Skeletal muscle tissue (tissue), 4 donors: Measurements from ENCODE around the gene PRDM16. TPM values are rescaled to one million over a fixed set of nuclear protein-coding genes. Genes with fewer than 3 reads are reported as not detected.
A peak's percentile ranks its signal among the peaks of the same experiment; 100 is the strongest.

Experiments
- H3K27ac ChIP-seq: one replicate; pipeline ENCODE4 v1.7.0; 2013; ENCODE audit warnings: mild to moderate bottlenecking, low read depth, low read length, inconsistent platforms
- H3K27me3 ChIP-seq, 3 donors: one replicate each; pipeline ENCODE4 v1.7.0; 2013; ENCODE audit warnings: low read length in 3 of 3; ENCODE audit not compliant: control insufficient read depth in 3 of 3, insufficient read depth in 3 of 3
- H3K36me3 ChIP-seq, 3 donors: one replicate each; pipeline ENCODE4 v1.7.0; 2013; ENCODE audit warnings: low read length in 3 of 3; ENCODE audit not compliant: control insufficient read depth in 3 of 3, insufficient read depth in 3 of 3
- H3K4me1 ChIP-seq, 3 donors: one replicate each; pipeline ENCODE4 v1.7.0; 2013; ENCODE audit warnings: low read length in 3 of 3, mild to moderate bottlenecking in 3 of 3; ENCODE audit not compliant: control insufficient read depth in 3 of 3, insufficient read depth in 3 of 3
- H3K4me3 ChIP-seq, 3 donors: one replicate each; pipeline ENCODE4 v1.7.0; 2013; ENCODE audit warnings: low read length in 3 of 3
- H3K9ac ChIP-seq, 3 donors: one replicate each; pipeline ENCODE4 v1.7.0; 2013; ENCODE audit warnings: low read length in 3 of 3, mild to moderate bottlenecking in 3 of 3, moderate library complexity in 2 of 3, low read depth in 1 of 3
- H3K9me3 ChIP-seq, 3 donors: one replicate each; pipeline ENCODE4 v1.7.0; 2013; ENCODE audit warnings: low read length in 3 of 3; ENCODE audit not compliant: control insufficient read depth in 3 of 3
- total RNA-seq: library from RNA; depleted of rRNA; stranded (reverse); fragments of >200 nt; gene quantifications from one replicate; pipeline ENCODE4 v1.2.3, GENCODE V29; 2014
- donor health status: Osteomylitis.

PRDM16 gene
- total RNA-seq, 1 donor from 2014 or later = 4.7 TPM

GRCh38 chr1:3026124-3026523 is 42.9 kb upstream of the PRDM16 start:
- H3K9me3 ChIP-seq = no peaks in the 10 kb centered on the region
- no peaks in the 10 kb centered on the region for H3K4me1 ChIP-seq
- H3K9ac ChIP-seq = no peak overlapping the region
- H3K27ac ChIP-seq = no peak overlapping the region
- no peak overlapping the region for H3K4me3 ChIP-seq
- peaks cover 21 to 57% (median 55%) of the 10 kb centered on the region in 3 donors for H3K27me3 ChIP-seq
- no peaks in the 10 kb centered on the region for H3K36me3 ChIP-seq

DNA sequence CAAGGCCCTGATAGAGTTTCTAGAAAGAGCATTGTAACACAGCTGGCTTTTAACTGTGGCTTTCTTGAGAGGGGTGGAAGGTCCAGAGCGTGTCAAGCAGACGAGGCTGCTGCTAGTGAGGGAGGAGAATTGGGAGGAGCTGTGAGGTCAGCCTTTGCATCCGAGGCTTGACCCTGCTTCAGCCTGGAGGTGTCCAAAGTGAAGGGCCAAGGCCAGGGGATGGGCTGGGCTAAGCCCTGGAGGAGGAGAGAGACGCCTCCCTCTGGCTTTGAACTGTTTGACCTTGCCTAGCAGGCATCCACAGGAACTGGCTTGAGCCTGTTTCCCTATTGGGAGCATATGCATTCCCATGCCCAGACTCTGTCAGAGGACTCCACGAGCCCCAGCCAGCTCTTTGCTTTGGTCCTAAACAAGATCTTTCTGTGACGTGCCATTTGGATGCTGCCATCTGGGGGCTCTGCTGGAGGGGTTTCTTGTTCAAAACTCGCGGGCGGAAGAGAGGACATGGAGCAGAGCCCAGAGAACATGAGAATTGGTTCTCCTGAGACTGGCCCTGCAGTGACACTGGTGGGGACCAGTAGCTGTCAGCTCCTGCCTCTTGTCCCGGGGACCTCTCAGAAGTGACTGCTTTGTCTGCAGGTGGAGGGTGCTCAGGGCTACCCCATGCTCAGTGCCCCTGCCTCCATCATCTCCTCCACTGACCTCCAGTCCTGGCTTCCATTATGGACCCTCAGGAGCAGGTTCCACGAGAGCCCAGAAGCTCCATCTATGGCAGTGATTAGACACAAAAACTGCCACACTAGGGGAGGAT is 42.2 kb upstream of the PRDM16 start:
- Histone ChIP-seq H3K4me3 (no peak overlapping the region), H3K9ac (no peak overlapping the region), H3K4me1 (peaks cover 0 to 3% (median 3%) of the 10 kb centered on the region in 3 donors), H3K27me3 (peaks cover 22 to 59% (median 53%) of the 10 kb centered on the region in 3 donors), H3K27ac (no peak overlapping the region), H3K36me3 (no peaks in the 10 kb centered on the region), H3K9me3 (no peaks in the 10 kb centered on the region)

GRCh38 chr1:3027611-3028371 is 41.2 kb upstream of the PRDM16 start:
- no peak overlapping the region for H3K9ac ChIP-seq
- H3K9me3 ChIP-seq = no peaks in the 10 kb centered on the region
- H3K27me3 ChIP-seq = peaks cover 22 to 67% (median 54%) of the 10 kb centered on the region in 3 donors
- H3K4me3 ChIP-seq = no peak overlapping the region
- H3K27ac ChIP-seq = no peak overlapping the region
- no peaks in the 10 kb centered on the region for H3K36me3 ChIP-seq
- peaks cover 5 to 10% (median 10%) of the 10 kb centered on the region in 3 donors for H3K4me1 ChIP-seq

DNA sequence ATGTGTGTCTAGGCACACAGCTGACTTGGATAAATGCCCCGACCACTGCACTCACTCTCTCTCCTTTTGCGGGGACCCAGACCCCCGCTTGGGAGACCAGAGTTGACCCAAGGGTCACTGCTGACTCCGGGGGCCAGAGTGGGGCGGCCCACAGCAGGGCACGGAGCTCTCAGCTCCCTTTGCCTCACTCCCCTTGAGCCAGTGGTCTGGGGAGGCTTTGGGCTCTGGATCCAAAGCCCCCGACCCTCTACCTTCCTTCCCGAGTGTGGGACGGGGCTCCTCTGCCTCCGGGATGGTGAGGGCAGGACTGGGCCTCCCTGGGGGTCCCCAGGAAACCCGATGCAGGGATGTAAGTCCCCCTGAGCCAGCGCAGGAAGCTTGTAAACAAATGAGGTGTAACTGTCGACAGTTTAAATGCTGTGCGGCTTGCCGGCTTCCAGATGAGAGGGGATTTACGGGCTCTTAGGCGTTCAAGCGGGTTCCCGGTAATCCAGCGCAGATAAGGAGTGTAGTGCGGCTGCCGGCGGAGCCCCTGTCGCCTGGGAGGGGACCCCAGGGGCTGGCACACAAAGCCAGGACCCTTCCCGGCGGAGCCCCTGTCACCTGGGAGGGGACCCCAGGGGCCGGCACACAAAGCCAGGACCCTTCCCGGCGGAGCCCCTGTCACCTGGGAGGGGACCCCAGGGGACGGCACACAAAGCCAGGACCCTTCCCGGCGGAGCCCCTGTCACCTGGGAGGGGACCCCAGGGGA is 40.3 kb upstream of the PRDM16 start:
- H3K27ac ChIP-seq = no peak overlapping the region
- no peak overlapping the region for H3K4me3 ChIP-seq
- H3K9ac ChIP-seq = no peak overlapping the region
- H3K4me1 ChIP-seq = peaks cover 5 to 10% (median 10%) of the 10 kb centered on the region in 3 donors
- no peaks in the 10 kb centered on the region for H3K36me3 ChIP-seq
- peaks cover 22 to 65% (median 59%) of the 10 kb centered on the region in 3 donors for H3K27me3 ChIP-seq
- H3K9me3 ChIP-seq = no peaks in the 10 kb centered on the region

GRCh38 chr1:3029481-3029961 is 39.5 kb upstream of the PRDM16 start:
- no peak overlapping the region for H3K9ac ChIP-seq
- H3K9me3 ChIP-seq = no peaks in the 10 kb centered on the region
- H3K27ac ChIP-seq = no peak overlapping the region
- no peak overlapping the region for H3K4me3 ChIP-seq
- peaks cover 22 to 69% (median 59%) of the 10 kb centered on the region in 3 donors for H3K27me3 ChIP-seq
- no peaks in the 10 kb centered on the region for H3K36me3 ChIP-seq
- peaks cover 5 to 10% (median 10%) of the 10 kb centered on the region in 3 donors for H3K4me1 ChIP-seq

- H3K4me1 ChIP-seq = peaks cover 5 to 10% (median 10%) of the 10 kb centered on the region in 3 donors
- no peak overlapping the region for H3K27ac ChIP-seq
- no peaks in the 10 kb centered on the region for H3K9me3 ChIP-seq
- H3K4me3 ChIP-seq = no peak overlapping the region
- H3K9ac ChIP-seq = no peak overlapping the region
- peaks cover 22 to 75% (median 64%) of the 10 kb centered on the region in 3 donors for H3K27me3 ChIP-seq
- no peaks in the 10 kb centered on the region for H3K36me3 ChIP-seq
These were observed 38.9 kb upstream of the PRDM16 start for GRCh38 chr1:3029991-3030662.

GRCh38 chr1:3030663-3031381 is 38.2 kb upstream of the PRDM16 start:
- no peak overlapping the region for H3K9ac ChIP-seq
- no peaks in the 10 kb centered on the region for H3K36me3 ChIP-seq
- H3K27me3 ChIP-seq = peaks cover 21 to 76% (median 71%) of the 10 kb centered on the region in 3 donors
- no peaks in the 10 kb centered on the region for H3K9me3 ChIP-seq
- H3K4me3 ChIP-seq = no peak overlapping the region
- H3K27ac ChIP-seq = no peak overlapping the region
- peaks cover 5 to 10% (median 10%) of the 10 kb centered on the region in 3 donors for H3K4me1 ChIP-seq

GRCh38 chr1:3031401-3032221 is 37.4 kb upstream of the PRDM16 start:
- Histone ChIP-seq H3K27me3 (peaks cover 26 to 80% (median 76%) of the 10 kb centered on the region in 3 donors), H3K9ac (peak overlapping the region in 1 of 3 donors; percentile 62)

More at GRCh38 chr1:3031401-3032221, 37.4 kb upstream of the PRDM16 start:
- Histone ChIP-seq H3K27ac (no peak overlapping the region), H3K36me3 (no peaks in the 10 kb centered on the region), H3K4me3 (no peak overlapping the region), H3K9me3 (no peaks in the 10 kb centered on the region), H3K4me1 (peaks cover 5 to 10% (median 10%) of the 10 kb centered on the region in 3 donors)
